GM19452 (cell line): ENCODE data around the gene CASP6.

Source experiments
- ATAC-seq: cut with Tn5 transposase; IDR thresholded peaks from one replicate; pipeline ENCODE4 v1.9.1; 2021; ENCODE audit not compliant: unreplicated experiment

The CASP6 gene

DNA sequence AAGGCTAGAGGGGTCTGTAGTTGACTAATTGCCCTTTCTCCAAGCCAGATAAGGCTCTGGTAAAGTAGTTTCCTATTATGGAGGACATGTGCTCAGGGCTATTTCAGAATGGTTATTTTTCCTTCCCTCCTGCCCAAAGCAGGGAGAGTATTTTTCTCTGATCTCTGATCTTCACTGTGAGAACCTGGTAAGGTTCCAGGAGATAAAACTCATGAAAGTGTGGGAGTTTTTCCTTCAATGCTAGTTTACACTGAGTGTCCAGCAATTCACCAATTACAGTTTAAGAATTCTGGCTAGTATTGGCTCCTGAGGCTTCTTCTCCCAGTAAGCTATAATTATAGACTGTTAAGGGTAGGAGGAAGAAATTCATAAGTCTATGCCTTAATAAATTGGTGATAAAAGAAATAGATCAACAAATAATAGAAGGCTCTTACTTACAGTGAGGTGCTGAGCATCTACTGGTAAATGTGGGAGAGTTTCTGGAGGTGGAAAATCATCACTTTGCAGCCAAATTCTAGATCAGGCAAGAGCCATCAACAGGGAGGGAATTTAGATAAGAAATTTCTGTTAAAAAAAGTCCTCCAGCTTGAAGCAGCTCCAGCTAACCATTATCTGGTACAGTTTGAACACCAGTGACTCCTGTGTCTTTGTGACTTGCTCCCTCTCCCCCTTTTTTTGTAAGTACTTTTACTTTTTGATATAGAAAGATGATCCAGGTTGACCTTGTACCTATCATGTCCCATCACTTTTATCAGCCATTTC, 30.9 kb downstream of the CASP6 start:
- ATAC-seq = no peak

DNA sequence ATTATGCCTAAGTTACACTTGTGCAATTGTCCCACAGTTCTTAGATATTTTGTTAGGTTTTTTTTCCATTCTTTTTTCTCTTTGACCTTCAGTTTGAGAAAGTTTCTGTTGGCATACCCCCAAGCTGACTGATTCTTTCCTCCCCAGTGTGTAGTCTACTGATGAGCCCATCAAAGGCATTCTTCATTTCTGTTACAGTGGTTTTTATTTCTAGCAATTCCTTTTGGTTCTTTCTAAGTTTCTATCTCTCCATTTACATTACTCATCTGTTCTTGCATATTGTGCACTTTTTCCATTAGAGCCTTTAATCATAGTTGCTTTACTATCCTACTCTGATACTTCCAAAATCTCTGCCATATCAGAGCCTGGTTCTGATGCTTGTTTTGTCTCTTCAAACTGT, 31.9 kb downstream of the CASP6 start:
- ATAC-seq = no peak

DNA sequence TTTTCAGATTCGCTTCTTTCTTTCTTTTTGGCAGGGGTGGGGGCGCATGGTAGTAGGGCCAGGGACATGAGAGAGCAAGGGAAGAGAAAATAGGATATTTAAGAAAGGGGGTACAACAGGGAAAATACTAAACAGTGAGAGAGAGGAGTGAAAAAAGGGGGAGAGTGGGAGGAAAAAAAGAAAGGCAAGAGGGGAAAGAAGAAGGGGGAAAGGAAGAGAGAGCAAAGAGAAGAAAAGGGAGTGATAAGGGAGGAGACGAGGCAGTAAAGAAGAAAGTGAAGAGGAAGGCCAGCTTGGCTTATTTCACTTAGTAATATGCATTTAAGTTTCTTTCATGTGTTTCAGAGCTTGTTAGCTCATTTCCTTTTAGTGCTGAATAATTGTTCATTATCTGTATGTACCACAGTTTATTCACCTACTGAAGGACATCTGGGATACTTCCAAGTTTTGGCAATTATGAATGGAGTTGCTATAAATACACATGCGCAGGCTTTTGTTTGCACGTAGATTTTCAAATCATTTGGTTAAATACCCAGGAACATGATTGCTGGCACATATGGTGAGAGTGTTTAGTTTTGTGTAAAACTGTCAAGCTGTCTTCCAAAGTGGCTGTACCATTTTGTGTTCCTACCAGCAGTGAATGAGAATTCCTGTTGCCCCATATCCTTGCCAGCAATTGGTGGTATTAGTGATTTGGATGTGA, 37.3 kb downstream of the CASP6 start:
- no peak for ATAC-seq

DNA sequence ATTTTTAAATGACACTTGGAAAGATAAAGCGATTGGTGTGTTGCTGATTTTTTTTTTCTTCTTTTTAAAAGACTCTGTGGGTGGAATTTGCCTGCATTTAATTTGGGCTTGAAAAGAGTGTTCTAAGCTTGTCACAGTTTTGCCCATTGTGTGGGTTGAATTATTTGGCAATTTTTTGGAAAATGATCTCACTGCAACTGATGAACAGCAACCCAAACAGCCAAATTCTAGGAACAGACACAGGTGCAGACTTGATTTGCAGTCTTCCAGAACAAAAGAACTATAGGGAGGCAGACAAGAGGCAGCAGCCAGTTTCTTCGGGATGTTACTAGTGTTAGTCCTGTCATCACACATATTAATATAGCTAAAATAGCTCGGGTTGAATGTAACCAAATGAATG, 40.5 kb downstream of the CASP6 start:
- no peak for ATAC-seq

DNA sequence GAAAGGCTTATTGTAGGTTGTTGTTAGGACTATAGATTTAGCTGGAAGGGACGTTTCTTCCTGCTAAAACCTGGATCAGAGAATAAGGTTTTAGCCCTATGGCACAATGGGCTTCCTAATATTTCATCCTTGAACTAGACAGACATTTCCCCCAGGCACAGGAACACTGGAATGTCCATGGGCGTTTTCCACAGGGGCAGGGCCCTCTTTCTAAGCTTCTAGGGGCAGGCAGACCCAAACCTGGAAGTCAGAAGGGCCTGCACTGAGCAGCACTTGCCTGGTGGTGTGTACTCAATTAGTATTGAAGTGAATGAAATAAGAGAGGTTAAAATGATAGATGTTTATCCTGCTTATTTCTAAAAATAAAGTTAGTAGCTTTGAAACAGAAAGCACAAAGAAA, 41.1 kb downstream of the CASP6 start:
- no peak for ATAC-seq

DNA sequence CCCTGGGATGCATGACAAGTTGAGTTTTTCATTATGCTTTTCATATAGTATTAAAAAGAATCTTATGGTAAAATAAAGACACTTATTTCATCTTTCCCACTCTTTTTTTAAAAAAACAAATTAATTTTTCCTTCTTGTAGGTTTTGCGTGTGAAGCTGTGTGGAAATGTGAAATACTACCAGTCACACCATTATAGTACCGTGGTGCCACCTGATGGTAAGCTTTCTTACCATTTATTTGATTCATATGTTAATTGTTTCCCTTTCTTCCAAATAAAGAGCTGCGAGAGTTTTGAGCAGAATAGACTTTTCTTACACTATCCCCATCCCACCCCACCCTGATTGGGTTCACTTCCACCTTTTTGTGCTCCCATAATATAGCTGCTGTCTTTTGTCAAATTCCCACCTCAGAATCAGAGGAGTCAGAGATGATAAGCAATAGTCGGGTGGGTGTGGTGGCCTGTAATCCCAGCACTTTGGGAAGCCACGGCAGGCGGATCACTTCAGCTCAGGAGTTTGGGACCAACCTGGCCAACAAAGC, 44.3 kb downstream of the CASP6 start:
- ATAC-seq = no peak

DNA sequence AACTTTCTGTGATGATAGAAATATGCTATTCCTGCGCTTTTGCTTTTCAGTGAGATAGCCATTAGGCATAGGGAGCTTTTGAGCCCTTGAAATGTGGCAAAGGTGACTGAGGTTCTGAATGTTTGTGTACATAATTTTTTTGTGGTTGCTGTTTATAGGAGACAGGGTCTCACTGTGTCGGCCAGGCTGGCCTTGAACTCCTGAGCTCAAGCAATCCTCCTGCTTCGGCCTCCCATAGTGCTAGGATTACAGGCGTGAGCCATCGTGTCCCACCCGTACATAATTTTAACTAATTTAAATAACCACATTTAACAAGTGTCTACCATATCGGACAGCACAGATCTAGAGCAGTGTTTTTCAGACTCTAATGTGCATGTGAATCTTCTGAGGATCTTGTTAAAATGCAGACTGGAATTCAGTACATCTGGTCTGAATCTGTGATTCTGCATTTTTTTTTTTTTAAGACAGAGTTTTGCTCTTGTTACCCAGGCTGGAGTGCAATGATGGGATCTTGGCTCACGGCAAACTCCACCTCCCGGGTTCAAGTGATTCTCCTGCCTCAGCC, 45.3 kb downstream of the CASP6 start:
- no peak for ATAC-seq

DNA sequence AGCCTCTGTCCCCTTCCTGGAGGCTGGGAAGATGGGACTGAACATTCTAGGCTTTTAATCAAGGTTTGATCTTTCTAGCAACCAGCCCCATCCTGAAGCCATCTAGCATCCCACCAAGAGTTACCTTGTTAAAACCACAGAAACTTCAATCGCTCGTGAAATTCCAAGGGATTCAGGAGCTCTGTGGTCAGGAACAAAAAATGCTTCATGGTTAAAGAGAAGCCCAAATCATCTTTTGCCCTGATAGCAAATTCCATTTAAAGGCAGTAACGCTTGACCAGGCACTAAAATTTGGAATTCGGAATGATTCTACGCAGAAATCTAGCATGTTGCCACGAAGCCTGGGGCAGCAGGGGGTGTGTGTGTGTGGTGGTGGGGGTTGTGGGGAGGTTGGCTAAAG, 47.8 kb downstream of the CASP6 start:
- ATAC-seq = no peak

DNA sequence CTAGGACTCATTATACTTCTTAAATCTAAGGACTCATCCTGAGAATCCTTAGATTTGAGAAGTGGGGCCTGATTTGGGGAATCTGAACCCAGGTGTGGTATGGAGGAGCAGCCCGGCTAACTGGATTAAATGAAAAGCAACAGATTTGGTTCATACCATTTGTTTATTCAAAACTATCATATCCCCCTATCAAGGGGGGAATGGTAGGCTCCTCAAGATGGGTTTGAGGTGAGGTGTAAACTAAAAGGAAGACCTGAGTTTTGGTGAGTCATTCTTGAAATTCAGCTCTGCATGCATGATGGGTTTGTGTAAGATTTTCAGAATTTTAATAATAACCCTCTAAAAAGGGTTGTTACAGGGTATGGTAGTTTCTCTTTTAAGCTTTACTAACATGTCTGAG, 53.4 kb downstream of the CASP6 start:
- ATAC-seq = peak; percentile 70

DNA sequence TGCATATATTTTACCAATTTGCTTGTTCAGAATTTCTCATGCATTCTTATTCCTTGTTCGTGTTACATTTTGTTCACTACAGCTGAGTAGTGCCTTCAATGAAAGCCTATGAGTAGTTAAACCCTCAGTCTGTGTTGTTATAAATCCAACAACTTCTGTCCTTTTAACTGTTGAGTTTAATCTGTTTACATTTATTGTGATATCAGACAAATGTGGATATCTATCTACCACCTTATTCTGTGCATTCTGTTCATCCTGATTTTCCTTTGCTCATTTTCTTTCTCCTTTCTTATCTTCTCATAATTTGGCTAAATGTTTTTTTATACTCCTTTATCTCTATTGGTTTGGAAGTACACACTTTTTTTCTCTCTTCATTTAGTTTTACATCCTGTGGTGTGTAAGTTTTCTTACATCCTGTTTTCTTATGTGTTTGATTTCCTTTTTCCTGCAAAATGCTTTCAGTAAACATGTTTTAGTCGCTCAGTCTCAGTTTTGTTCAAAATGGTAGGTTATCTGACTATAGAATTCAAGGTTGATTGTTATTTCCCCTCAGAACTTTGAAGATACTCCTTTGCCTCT, 54.2 kb downstream of the CASP6 start:
- ATAC-seq = no peak

DNA sequence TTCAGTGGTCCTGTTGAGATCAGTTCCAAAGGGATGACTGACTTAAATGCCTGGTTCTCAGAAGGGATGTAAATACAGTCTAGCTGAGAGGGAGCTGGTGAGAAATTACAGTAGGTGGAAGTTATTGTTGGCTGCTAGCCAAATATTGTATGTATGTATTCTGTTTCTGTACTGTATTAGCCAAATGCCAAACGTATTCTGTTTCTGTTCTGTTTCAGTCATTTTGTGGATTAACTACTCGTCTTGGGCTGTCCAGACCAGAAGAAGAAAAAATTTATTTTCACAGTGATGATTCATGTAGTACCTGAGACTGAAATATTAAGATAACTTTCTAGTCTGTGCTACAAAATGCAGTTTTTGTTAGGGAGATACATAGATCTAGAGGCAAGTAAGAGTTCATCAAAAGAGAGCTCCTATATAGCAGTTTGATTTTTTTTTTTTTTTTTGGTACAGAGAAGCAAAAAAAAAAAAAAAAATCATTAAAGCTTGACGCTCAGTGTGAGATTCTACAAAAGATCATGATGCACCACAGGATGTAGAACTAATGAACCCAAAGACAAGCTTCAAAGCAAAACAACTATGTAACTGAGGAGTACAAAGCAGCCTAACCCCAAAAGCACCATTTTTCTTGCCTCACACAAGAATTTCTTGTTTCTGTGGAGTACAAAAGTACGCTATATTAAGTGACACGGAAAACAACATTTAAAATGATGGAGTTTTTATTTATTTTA, 54.8 kb downstream of the CASP6 start:
- peak; percentile 54 for ATAC-seq

DNA sequence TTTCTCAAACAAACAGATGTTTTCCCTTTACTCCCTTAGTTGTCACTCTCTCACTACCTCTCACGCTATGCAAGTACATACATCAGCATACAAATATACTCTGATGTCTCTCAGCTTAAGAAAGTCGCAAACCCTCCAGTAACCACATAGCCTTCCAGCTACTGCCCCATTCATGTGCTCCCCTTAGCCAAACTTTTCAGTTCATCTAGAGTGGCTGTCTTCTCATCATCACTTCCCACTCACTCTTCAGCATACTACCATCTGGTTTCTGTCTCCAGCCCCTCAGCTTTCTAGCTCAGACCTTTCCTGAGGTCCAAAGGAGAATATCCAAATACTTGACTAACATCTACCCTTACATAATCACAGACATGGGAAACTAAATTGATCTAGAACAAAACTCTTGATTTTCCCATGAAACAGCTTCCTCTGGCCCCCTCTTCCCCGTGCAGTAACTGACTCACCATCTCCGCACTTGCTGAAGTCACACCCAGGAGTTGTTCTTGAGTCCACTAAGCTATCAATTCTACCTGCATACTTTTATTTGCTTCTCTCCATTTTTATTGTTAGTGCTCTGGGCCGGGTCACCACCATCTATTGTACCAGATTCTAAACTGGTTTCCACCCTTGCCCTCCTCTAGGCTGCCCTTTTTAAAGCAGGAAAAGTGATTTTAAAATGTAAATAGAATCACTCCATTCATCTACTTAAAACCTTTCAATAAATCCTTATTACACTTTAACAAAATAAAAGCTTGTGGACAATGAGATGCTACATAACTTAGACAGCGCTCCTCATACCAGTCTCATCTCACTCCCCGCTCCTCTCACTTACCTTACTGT, 57.2 kb downstream of the CASP6 start:
- no peak for ATAC-seq

DNA sequence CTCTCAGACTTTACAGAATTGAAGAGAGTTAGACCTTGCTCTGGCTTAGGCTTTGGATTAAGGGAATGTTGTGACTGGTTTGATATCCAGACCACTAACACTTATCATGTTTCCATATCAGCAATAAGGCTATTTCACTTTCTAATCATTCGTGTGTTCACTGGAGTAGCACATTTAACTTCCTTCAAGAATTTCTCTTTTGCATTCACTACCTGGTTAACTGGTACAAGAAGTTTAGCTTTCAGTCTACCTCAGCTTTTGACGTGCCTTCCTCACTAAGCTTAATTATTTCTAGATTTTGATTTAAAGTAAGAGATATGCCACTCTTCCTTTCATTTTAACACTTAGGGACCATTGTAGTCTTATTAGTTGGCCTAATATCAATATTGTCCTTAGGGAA, 62.6 kb downstream of the CASP6 start:
- ATAC-seq = no peak
